GM21367 (cell line): Measurements from ENCODE around the gene NCSTN.

Experiments used
- ATAC-seq: cut with Tn5 transposase; IDR thresholded peaks from one replicate; pipeline ENCODE4 v1.9.1; 2021; ENCODE audit not compliant: unreplicated experiment

The NCSTN gene

DNA sequence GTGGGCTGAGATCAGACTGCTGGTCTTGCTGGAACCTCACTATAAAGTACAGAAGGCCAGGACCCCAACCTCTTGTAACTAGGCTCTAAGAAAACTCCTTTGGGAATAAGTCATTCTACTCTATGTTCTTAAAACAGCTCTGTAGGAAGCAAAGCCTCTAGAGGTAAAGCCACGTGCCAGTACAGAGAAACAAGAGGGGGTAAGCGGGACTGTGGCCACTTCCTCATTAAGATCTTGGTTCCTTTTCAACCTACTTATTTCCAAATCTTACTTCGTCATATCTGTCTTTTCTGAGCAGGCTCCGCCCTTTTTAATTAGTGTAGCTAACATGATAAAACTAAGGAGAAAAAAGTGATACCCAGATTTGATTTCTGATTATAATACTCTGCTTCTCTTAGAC, 3.8 kb downstream of the NCSTN start:
- ATAC-seq: no peak

DNA sequence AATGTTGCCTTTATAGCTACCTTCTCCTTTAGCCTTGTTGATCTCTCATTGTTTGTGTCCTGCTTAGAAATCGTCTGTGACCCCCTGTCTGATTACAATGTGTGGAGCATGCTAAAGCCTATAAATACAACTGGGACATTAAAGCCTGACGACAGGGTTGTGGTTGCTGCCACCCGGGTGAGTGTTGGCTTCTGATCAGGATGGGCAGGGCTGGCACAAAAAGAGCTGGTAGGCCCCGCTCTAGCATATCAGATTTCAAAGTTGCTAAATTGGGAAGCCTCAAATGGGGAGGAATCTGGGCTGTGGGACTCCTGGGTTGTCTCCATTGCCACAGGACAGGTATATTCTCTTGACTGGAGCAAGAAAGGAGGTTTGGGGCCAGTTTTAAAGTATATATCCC, 8.4 kb downstream of the NCSTN start:
- ATAC-seq: no peak

GRCh38 chr1:160352555-160352954, 9.4 kb downstream of the NCSTN start:
- no peak for ATAC-seq

- no peak for ATAC-seq
These were observed 10.0 kb downstream of the NCSTN start for GRCh38 chr1:160353223-160353622.

- no peak for ATAC-seq
These were observed 11.3 kb downstream of the NCSTN start for GRCh38 chr1:160354388-160354985.

- no peak for ATAC-seq
These were observed 14.3 kb downstream of the NCSTN start for GRCh38 chr1:160357286-160358002.

- ATAC-seq: no peak
These were observed 14.9 kb downstream of the NCSTN start for GRCh38 chr1:160358073-160358472.

DNA sequence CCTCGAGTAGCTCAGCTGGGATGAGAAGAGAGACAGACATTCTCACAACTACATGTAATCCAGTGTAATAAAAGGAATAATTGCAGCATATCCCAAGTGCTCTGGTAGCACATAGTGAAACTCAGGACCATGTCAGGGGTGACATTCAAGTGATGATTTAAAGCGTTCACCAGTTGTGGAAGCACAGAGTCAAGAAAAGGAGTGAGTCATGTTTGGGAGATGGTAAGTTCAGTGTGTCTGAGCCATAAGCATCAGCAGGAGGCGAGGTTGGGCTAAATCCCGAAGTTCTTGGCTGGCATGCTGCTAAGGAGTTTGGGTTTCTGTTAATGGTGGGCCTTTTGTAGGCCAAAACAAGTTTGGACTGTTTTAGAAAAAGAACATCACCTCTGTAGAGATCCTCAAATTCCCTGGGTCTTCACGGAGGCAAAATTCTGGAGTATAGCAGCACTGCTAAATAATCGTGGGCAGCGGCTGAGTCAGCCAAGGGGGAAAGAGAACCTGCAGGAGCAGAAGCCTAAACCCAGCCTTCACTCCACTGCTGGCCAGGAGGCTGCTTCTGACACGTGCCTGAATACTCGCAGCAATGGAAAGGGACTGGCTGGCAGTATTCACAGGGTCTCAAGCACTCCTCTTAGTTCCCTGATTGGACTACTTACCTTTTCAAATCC, 16.5 kb downstream of the NCSTN start:
- ATAC-seq: no peak

DNA sequence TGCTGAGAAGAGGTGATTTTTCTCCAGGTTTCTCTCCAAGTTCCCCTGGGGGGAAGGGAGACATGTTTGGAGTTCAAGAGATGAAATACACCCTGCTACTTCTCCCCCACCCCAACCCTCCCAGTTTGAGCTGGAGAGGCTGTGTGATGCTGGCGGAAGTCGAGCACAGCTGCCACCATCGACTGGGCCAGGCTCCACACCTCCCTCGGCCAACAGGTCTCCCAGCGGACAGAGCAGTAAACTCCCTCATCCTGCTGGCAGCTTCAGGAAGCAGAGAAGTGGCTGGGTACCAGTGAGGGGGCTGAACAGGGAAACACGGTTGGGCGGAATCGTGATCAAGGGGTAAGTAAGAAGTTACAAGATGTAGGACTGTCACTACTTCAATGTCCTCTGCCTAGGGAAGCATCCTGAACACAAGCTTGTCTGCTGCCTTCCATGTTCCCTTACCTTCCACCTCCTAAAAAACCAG, 17.1 kb downstream of the NCSTN start:
- ATAC-seq: no peak

DNA sequence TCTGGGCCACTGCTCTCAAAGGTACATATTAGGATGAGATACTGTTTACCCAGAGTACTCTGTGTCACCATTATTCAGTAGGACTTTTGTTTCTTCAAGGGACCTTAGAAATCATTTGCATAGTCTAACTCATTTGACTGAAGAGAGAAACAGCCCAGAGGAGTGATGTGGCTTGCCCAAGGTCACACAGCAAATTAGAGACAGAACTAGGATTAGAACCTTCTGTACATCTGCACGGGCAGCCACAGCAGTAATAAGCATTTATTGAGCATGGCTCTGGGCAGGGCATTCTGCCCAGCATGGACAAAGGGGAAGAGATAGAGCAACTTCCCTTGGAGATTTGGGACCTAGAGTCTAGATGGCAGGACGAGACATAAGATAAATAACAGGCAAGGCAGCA, 18.0 kb downstream of the NCSTN start:
- ATAC-seq: no peak

DNA sequence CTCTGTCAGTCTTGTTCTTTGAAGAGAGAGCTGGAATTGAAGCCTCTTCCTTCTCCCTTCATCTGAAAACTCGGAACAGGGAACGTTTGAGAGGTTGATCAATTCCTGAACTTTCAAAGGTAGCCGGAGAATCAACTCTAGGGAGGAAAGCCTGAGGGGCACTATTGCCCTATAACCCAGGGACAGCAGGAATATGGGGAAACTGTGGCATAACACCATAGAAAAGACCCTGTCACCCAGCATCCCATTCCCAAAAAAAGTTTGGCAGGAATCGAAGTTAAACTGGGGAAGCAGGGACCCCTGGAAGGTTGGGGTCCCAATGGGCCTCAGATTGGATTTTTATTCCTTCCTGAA, 18.6 kb downstream of the NCSTN start:
- no peak for ATAC-seq

- no peak for ATAC-seq
These were observed 19.2 kb downstream of the NCSTN start for GRCh38 chr1:160362168-160362957.

- ATAC-seq: no peak
These were observed 19.8 kb downstream of the NCSTN start for GRCh38 chr1:160363010-160363409.

GRCh38 chr1:160363951-160364735, 21.0 kb downstream of the NCSTN start:
- ATAC-seq: no peak

DNA sequence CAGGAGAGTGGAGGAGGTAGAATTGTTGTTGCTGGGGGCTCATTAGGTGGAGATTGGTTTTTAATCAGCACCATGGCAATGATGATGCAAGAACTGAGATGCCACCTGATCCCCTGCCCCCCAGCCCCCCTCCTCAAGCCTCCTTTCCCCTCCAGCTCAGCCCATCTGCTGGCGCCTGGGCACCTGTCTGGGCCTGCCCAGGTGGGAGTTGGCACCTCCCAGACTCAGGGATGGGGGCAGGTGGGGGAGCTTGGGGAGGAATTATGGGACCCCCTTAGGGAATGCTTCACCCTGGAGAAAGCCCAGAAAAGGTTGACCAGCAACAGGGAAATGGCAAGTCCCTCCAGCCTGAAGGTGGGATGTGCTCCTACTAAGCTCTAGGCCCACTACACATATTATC, 22.1 kb downstream of the NCSTN start:
- ATAC-seq: no peak

DNA sequence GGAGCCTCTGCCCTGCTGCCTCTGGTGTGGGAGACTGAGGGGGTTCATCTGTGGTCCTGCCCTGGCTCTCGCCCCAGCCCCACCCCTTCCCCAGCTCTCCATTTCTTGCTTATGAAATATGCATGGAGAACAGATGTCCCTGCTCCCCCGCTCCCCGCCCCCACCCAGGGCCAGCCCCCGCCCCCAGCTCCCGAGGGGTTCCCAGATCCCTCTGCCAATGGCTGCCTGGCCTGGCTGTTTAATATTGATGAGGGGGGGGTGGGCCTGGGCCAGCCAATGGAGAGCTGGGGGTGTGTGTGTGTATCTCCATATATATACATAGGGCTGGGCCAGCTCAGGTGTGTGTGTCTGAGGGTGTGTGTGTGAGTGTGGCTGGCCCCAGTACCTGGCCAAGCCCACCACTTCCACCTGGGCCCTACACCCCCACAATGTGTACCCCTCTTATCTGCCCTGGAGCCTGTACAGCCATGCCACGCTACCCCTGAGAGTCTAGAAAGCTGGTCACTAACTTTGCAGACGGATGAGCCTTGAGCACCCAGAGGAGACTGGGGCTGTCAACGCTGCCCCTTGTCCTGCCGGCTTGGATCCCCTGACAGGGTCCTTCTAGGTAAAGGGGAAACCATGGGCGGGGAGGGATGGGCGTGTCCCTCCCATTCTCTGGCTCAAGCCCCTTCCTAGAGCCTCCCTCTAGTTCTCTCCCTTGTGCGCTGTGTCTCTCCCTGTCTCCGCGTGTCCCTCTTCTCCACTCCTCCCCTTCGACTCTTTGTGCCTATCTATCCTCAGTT, 23.7 kb downstream of the NCSTN start, which contains the start of gene NHLH1:
NHLH1 (plus strand) TSS at position 341 of the 785 bp plus-strand sequence. CDS start 3,661 bp downstream, outside the sequence.
- no peak for ATAC-seq

DNA sequence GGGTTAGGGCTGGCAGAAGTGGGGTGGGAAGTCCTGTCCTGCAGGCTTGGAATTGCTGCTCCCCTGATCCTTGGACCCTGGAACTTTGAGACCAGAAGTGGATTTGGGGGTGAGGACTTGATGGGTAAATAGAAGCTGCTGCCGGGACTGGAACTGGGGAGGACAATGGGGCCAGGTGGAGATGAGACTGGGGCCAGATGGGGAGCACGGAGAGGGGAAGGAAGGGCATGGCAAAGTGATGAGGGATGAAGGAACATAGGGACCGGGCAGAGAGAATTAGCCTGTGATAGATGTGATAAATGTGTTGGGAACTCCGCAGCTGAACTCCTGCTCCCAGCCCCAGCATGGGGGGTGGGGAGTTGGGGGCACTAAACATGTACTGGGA, 24.3 kb downstream of the NCSTN start:
- no peak for ATAC-seq

- ATAC-seq: no peak
These were observed 25.0 kb downstream of the NCSTN start for GRCh38 chr1:160367934-160368923.

GRCh38 chr1:160369087-160369486, 25.9 kb downstream of the NCSTN start:
- ATAC-seq: no peak
